Hippocampal formation (tissue), 2 donors: ENCODE results near the gene GRID2.
"Not testable (repeated sequence)": the region's sequence is repeated elsewhere in the genome, so short reads cannot be mapped to it uniquely, and the experiment has no call there.

Source experiments
- DNase-seq, 2 donors: peaks; one replicate each; lab custom pipeline; 2025; lab: John Stamatoyannopoulos, UW

Gene GRID2

DNA sequence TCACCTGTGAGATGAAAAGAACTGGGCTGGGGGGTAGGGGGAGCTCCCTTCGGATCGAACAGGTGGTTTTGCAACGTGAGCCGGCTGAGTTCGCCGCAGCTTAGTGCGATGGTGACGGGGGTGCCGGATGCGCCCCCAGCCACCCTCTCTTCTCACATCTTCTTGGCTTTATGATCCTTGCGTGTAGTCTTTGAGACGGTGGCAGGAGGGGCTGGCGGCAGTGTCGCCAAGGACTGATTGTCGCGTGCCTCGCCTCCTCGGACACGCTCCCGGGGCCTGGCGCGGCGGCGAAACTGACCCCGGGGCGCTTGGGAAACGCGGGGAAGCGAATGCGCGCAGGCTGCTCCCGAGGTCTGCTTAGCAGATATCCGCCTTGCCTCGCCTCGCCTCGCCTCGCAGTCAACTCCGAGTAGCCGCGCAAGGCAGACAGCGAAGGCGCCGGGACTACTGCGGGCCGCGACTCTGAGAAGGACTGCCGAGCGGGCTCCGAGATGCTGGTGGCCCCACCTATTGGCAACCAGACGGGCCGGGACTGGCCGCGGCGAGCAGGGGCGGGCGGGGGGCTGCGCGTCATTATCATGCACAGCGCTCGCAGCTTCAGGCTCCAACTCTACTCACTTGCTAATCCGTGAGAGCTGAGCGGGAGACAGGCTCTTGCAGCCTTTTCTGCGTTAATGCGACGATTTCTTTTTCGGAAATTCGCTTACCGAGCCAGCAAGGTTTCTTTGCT lies 1.5 kb downstream of the GRID2 start:
- peak; percentile 74 to 83 for DNase-seq

DNA sequence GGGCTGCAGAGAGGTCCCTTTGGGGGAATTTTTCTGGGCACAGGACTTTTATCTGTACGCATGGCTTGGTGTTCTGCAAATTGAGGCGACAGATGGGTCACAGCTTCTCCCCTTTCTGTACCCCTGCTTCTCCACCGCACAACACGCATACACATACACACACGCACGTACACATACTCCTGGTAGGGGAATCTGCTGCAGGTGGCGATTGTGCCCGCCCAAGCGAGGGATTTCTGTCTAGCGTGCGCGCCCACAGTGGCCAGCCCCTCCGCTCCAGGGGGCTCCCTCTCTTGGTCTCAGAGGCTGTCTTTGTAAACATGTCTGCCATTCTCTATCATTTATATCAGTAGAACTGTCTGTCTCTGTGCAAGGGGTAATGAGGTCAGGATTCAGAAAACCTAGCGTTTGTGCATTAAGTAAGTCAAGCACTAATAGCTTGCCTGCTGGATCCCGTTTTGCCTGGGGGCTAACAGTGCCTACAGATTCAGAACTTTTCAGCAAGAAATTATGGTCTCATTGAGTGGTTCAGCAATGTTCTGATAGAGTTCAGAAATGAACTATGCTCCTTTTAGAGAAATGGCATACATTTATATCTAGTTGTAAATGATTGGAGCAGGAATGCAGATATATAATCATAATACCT lies 2.2 kb downstream of the GRID2 start:
- DNase-seq, result peak; percentile 42 to 60

DNA sequence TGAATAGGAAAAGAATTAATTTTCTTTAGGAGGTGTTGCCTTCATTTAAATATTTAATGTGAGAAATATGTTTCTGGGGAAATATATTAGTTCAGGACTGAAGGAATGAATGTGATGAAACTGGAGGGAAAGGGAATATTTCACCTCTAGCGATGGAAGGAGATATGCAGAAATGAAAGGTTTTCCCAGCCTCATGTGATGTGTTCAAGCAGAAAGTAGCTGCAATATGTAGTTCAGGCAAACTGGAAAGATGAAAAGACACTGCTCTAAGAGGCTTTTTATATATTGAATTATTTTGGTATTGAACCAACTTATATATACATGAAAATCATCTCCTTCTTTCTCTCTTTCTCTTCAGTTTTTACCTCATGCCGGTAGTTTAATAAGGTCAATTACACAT lies 3.4 kb downstream of the GRID2 start:
- DNase-seq, result no peak

DNA sequence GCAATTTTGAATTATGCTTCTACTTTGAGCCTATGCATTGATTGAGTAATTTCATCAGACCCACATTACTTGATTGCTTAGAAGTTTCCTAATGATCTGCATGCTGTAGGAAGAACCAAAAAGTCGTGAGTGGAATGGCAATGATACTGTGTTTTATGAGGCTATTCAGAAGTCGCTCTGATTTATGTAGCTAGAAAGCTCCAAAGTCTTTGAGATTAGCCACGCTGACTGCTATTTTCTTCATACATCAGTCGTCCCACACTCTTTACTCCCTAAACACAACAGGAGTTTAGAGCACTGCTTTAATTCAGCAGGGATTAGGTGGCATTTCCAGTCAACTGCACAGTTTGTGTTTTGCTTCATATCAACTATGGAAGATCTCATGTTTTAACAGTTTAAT lies 4.1 kb downstream of the GRID2 start:
- DNase-seq, result peak; percentile 9 to 38

DNA sequence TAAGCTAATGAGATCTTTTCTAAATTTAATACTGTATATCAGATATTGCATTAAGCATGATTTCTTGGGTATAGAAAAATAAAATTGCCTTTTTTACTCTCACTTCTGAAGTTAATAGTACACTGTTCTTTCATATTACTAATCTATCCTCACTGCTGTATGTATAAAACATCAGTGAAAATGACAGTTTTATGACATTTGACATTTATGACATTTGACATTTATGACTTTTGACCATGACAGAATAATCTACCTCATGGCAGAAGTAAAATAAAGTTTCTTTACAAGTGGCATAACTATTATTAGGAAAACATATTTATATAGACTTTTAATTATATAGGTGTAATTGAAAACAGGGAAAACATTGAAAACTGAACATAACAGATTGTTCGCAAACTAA lies 13.3 kb downstream of the GRID2 start:
- no peak for DNase-seq

DNA sequence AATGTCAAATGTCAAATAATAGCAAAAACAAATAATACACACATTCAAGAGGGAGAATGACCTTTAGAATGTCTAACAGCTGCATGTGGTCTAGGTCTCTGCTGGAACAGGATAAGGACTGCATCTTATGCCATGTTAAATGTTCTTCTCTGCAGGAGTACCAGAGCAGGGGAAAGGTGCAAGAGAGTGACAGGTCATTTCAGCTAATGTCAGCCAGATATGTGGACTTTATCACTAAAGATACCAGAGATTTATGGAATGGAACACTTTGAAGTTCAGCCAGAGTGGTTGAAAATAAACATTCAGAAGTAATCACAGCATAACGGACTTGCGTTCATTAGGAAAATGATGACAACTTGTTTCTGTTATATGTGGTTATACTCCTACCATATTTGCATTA lies 24.3 kb downstream of the GRID2 start:
- no peak for DNase-seq

DNA sequence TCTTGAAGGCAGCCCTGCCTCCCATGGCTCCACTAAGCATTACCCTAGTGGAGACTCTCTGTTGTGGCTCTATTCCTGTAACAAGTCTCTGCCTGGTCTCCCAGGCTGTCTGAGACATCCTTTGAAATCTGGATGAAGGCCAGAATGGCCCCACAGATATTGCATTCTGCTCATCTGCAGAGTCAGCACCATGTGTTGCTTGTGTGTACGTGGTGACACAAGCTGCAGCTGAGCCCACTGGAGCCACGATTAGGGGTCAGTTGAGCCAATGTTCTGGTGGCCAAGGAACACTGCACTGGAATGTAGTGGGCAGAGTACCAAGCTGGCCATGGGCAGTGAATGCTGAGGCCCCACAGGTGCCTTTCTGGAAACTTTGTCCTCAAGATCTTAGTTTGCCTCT lies 29.2 kb downstream of the GRID2 start:
- peak in 1 of 2 donors; percentile 6 for DNase-seq

DNA sequence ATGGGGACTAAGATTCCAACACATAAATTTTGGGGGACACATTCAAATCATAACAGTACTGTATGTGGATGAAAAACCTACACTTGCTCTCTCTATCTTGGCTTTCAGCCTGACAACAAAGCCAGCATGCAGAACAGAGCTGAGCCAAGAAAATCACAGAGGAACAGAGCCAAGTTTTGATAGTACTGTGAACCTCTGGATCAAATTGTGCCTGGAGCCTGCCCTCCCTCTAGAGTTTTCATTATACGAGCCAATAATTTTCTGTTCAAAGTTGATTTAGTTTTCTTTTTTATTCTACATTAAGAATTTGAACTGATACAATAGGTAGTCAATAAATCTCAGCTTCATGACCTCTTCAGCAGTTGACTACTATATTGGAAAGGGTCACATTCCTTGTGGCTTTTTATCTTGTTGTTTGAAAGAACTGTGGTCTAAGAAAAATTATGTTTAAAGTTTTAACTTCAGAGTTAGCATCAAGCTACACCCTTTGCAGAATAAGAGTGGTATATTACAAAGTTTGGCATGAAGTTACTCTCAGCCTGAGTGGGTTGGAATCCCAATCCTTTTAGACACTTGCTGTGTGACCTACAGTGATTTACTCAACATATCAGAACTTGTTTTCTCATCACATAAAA lies 31.1 kb downstream of the GRID2 start:
- peak in 1 of 2 donors; percentile 12 for DNase-seq

DNA sequence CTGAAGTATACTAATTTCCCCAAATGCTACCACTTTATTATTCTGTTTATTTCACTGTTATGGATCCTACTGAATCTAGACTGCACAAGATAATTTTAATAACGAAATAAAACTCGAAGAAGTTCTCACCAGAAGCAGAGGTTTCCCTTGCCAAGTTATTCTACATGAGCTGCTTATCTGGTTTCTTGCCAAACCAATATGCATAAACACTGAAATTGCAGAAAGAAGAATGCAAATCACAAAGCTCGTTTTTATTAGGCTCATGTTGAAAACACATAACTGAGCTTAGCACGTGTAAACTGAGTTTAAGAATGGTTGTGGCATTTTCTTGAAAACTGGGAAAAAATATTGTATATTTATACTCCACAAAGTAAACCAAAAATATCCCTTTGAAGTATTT lies 35.9 kb downstream of the GRID2 start:
- DNase-seq, result no peak

DNA sequence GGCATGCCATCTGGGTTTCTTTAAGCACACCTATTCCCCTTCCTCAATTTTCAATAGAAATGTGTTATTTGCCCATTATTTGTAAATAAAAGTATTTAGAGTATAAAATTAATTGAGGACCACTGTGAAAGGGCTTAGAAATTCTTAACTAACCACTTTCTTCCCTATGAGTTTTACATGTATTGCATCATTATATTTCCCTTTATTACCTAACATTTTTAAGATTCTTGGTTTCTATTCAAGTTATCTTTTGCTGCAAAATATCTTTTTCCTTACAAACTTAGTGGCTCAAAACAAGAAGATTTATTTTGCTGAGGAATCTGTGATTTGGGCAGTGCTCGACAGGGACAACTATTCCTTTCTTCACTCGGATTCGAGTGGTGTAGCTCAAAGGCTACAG lies 40.5 kb downstream of the GRID2 start:
- DNase-seq, result no peak

DNA sequence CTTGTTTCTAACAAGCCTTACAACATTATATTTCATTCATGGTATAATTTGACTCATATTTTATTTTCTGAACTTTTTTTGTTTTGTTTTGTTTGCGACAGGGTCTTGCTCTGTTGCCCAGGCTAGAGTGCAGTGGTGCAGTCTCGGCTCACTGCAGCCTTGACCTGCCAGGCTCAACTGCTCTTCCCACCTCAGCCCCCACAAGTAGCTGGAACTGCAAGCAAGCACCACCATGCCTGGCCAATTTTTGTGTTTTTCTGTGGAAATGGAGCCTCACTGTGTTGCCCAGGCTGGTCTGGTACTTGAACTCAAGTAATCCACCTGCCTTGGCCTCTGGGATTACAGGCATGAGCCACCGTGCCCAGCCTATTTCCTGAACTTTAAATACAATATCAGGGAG lies 42.5 kb downstream of the GRID2 start:
- DNase-seq, result no peak

DNA sequence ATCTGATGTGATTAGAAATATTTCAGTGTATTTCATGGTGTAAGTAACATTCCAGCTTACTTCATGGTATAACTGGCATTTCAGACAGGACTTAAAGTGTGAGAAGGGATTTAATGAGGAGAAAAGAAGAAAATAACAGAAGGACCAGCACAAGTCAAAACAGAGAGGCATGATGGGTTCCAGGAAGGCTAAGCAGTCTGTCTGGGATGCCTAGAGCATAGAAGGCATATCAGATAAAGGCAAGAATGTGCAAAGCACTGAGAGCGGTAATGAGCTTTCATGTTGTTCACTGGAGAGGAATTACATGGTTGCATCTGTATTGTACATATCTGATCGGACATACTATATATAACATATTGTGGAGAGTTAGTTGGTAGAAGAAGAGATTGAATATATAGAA lies 54.2 kb downstream of the GRID2 start:
- no peak for DNase-seq

DNA sequence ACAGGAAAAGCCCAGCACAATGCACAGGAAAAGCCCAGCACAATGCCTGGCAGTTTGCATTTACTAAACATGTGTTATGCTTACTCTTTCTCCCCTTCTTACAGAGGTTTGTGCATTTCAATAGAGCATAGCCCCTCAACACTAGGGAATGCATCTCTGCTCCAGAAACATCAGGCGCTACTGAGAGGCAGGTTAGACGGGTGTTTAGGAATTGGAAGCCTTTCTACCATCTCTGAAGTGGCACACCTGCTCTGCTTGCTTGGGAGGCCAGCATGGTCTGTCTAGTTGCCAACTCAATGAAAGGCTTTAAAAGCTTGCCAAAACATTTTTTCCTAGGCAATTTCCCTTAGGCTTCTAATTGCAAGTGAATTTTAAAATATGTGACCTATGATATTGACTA lies 55.7 kb downstream of the GRID2 start:
- no peak for DNase-seq

DNA sequence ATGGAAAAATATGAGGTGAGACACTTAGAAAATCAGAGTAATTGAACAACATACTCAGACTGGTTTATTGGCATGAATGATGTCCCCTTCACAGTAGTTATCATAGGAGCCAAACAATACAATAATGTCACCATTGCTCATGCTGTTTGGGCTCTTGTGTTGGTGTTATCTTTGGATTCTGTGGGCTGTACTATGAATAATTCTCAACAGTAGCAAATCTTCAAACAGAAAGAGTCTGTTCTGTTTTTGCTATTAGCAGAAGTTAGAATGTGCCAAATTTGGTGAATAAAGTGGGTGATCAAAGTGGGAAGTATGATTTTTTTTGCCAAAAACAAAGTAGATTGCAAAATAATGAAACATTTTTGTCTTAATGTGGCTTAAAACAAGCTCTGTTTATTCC lies 58.3 kb downstream of the GRID2 start:
- no peak for DNase-seq

DNA sequence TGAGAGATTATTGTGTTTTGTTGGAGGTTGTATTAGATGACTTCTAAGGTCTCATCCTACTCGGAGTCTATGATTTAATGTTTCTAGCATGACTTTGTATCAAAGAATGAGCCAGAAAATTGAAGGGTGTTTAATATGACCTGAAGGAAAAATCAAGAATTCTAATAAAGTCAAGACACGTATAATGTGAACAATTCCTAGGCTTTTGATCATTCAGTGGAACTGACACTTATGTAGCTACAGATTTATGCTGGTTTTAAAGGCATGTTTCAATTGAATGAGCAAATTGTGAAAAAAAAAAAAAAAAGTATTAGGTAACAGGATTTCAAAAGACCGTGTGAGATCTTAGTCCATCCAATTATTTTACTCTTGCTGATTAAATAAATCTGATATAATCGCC lies 64.9 kb downstream of the GRID2 start:
- DNase-seq, result no peak

DNA sequence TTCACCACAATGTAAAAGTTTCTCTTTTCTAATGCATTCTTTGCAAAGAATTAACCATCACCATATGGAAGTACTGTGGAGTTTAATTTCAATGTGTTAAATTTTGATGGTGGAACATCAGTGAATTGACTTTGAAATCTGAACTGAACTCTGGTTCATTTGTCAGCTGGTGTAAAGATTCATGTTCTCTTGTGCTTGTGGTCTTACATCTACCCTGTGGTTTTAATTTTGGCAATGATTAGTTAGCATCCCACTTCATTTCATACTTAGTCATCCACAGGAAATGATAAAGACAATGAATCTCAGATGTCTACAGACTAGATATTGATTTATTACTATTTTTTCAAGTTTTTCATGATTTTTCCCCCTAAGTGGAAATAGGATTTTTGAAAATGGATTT lies 77.8 kb downstream of the GRID2 start:
- DNase-seq, result no peak

DNA sequence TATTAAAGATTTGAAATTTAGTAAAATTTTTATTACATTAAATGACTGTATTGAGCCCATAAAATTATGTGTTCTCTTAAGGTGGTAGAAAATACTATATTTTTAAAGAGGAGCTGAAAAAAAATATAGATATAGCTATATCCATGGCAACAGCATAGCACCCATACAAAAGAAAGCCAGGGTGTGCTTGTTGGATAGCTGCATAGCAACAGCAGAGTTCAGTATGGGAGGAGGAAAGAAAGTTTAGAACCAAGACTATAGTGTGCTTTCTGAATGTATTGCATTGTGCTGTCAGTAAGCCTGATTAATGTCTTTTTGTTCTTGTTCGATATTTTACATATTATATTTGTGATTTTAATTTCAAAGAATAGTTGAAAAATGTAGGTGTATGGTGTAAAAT lies 78.4 kb downstream of the GRID2 start:
- DNase-seq, result no peak

DNA sequence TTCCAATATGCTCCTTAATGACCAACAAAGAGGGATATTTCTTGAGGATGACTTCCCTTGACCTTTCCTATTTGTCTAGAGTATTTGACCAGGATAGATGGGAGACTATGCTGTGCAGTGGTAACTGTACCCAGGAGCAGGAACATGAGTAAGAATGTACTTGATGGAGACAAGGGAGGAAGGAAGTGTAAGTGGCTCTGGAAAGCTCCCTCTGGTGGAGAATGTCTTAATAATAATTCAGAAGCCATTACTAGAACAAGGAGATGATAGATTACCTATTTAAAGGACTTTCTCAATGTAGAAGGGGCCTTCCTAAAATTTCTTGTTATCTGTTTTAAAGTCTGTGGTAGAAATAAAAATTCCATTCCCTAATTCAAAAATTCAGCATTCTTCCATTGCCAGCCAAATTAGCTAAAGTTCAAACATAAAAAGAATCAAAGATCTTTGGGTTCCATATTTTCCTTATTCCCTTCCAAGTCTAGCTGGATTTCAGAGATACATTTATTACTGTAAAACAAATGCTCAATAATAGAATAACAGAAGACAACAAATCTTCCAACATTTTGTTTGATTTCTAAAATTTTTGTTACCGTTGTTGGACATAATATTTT lies 83.8 kb downstream of the GRID2 start:
- DNase-seq, result peak in 1 of 2 donors; percentile 65

DNA sequence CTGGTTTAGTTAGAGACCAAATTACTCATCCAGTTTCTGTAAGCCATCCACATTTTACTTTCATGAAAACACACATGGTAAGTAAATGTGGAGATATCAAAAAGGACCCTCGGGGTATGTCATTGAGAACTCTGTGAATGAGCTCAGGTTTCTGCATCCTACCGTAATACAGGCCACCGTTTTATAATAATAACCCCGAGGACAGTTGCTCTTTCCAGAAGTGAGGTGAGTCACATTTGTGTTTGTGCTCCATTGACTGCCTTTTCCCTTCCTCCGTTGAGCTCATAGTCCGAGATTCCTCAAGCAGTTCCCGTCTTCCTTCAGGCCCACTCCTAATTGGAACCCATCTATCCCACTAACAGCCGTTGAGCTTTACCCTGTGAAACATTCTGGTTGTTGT lies 95.3 kb downstream of the GRID2 start:
- no peak for DNase-seq

DNA sequence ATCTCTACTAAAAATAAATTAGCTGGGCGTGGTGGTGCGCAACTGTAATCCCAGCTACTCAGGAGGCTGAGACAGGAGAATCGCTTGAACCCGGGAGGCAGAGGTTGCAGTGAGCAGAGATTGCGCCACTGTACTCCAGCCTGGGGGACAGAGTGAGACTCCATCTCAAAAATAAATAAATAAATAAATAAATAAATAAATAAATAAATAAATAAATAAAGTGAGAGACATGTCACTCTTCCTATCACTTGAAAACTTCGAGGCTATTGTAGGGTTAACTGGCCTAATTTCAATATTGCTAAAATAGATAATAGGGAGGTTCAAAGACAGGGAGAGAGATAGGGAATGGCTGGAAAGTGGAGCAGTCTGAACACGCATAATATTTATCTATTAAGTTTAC lies 99.8 kb downstream of the GRID2 start:
- DNase-seq, result not testable (repeated sequence)

DNA sequence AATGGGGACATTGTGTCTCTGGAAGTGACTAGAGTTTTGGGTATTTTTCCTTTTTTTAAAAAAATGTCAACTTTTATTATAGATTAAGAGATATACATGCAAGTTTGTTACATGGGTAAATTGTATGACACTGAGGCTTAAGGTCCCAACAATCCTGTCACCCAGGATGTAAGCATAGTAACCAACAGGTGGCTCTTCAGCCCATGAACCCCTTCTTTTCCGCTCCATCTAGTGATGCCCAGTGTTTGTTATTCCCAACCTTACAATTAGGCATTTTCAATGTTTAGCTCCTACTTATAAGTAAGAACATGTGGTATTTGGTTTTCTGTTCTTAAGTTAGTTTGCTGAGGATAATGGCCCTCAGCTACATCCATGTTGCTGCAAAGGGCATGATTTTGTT lies 102.7 kb downstream of the GRID2 start:
- no peak for DNase-seq

DNA sequence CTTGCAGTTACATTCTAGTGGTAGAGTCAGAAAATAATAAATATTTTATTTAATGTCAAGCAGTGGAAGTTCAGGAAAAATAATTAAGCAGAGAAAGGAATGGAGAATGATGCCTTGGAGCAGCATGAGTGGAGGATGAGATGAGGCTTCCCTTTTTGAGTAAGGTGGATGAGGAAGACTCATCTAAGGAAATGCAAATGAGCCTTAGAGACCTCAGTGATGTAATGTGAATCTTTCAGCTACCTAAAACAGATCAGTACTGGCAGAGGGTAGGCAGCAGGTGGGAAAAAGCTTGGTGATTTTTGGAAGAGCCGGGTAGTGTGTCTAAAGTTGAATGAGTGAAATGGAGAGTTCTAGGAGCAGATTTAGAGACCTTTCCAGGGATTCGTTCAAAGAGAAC lies 118.2 kb downstream of the GRID2 start:
- DNase-seq, result no peak

DNA sequence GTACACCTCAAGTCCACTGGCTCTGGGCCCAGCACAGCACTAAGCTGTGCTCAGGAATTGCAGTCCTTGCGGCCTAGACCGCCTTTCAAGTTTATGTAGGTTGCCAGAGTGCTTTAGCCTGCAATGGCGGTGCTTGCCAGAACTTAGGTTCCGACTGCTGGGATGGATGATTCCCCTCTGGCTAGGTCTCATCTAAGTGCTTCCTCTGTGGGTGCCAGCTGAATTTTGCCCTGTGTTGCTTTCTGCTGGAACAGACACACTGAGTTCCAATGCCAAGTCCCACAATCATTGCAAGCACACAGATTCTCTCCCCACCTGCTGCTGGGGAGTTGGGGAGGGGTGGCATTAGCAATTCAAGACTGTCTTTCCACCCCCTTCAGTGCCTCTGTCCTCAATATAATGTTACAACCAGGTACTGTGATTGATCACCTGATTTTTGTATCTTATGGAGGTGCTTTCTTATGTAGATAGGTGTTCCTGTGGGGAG lies 129.5 kb downstream of the GRID2 start:
- DNase-seq, result no peak
